DND-41 (cell line): Measurements from ENCODE around the gene CCR7.

Source experiments
- ATAC-seq: fragments of 200-7000 bp; cut with Tn5 transposase; 3 replicates; pipeline ENCODE4 v1.9.1; 2021; ENCODE audit warnings: low read depth; ENCODE audit not compliant: insufficient read depth
- DNase-seq: peaks from one replicate; pipeline ENCODE4 v3.0.0-alpha.2; 2020
- H2AFZ ChIP-seq: 2 replicates; pipeline ENCODE4 v1.6.0; 2012; ENCODE audit warnings: low read depth, low read length
- H3K27ac ChIP-seq: 2 replicates; pipeline ENCODE4 v1.5.1; 2012; ENCODE audit warnings: low read length, inconsistent platforms
- H3K27me3 ChIP-seq: fragments of 200-600 bp; sonication (generic); 2 replicates; pipeline ENCODE4 v1.6.0; 2012; ENCODE audit warnings: low read length, mild to moderate bottlenecking, inconsistent platforms; ENCODE audit not compliant: insufficient read depth, poor library complexity
- H3K36me3 ChIP-seq: 2 replicates; pipeline ENCODE4 v1.5.1; 2012; ENCODE audit warnings: low read length, inconsistent platforms; ENCODE audit not compliant: insufficient read depth
- H3K4me1 ChIP-seq: 2 replicates; pipeline ENCODE4 v1.5.1; 2012; ENCODE audit warnings: mild to moderate bottlenecking, low read length; ENCODE audit not compliant: insufficient read depth
- H3K4me2 ChIP-seq: 2 replicates; pipeline ENCODE4 v1.6.0; 2012; ENCODE audit warnings: mild to moderate bottlenecking, moderate library complexity, low read length, inconsistent platforms; ENCODE audit not compliant: insufficient read depth
- H3K4me3 ChIP-seq, 2 experiments: fragments of 200-600 bp in 1 of 2; shearing (Covaris generic) in 1 of 2; 2 replicates each; pipeline ENCODE4 v1.5.1; 2012 to 2016; ENCODE audit warnings: inconsistent platforms in 2 of 2, low read length in 2 of 2, mild to moderate bottlenecking in 2 of 2, low read depth in 1 of 2, moderate library complexity in 1 of 2
- H3K79me2 ChIP-seq: 2 replicates; pipeline ENCODE4 v1.6.0; 2012; ENCODE audit warnings: low read length, inconsistent platforms; ENCODE audit not compliant: insufficient read depth
- H3K9ac ChIP-seq: 2 replicates; pipeline ENCODE4 v1.6.0; 2012; ENCODE audit warnings: low read depth, mild to moderate bottlenecking, inconsistent platforms, low read length, moderate library complexity
- H3K9me3 ChIP-seq: 2 replicates; pipeline ENCODE4 v1.5.1; 2012; ENCODE audit warnings: low read length, moderate library complexity, mild to moderate bottlenecking, inconsistent platforms; ENCODE audit not compliant: insufficient read depth, severe bottlenecking
- H4K20me1 ChIP-seq: 2 replicates; pipeline ENCODE4 v1.6.0; 2012; ENCODE audit warnings: low read length; ENCODE audit not compliant: insufficient read depth
- CTCF ChIP-seq: IDR thresholded peaks from 2 replicates; pipeline ENCODE4 v1.5.1; 2012; ENCODE audit warnings: borderline replicate concordance, low read length, moderate library complexity, mild to moderate bottlenecking; ENCODE audit not compliant: poor library complexity, severe bottlenecking; ENCODE audit errors: extremely low read depth
- EZH2 ChIP-seq: IDR thresholded peaks from 3 replicates; pipeline ENCODE4 v1.6.1; 2012; ENCODE audit warnings: borderline replicate concordance, low read depth, mild to moderate bottlenecking, moderate library complexity, low read length, inconsistent platforms; ENCODE audit not compliant: severe bottlenecking

Gene CCR7

GRCh38 chr17:40564883-40565768 is at the start of gene CCR7:
TSS of gene CCR7 (minus strand) at chr17:40565472. CDS start at chr17:40565409, 63 bp downstream.
- ATAC-seq (peak; percentile 89), DNase-seq (peak; percentile 91)
- Histone ChIP-seq H2AFZ (0 out of 2 replicates have a peak within 1 kb of the TSS, but pooled peaks have one; percentile 15), H4K20me1 (no peaks in the 10 kb centered on the region), H3K9me3 (peaks cover 5% of the 10 kb centered on the region), H3K27me3 (no peaks in the 10 kb centered on the region), H3K4me2 (peak within 1 kb of the TSS; percentile 57), H3K9ac (peak within 1 kb of the TSS; percentile 35), H3K4me3 (peak within 1 kb of the TSS in 1 of 2 experiments; percentile 45; a peak in 2 of 4 replicates), H3K79me2 (no peaks in the 10 kb centered on the region), H3K27ac (peak within 1 kb of the TSS; percentile 67), H3K36me3 (no peaks in the 10 kb centered on the region), H3K4me1 (peaks cover 59% of the 10 kb centered on the region)
- no peak for TF ChIP-seq EZH2
- TF ChIP-seq CTCF, result peak; percentile 29

DNA sequence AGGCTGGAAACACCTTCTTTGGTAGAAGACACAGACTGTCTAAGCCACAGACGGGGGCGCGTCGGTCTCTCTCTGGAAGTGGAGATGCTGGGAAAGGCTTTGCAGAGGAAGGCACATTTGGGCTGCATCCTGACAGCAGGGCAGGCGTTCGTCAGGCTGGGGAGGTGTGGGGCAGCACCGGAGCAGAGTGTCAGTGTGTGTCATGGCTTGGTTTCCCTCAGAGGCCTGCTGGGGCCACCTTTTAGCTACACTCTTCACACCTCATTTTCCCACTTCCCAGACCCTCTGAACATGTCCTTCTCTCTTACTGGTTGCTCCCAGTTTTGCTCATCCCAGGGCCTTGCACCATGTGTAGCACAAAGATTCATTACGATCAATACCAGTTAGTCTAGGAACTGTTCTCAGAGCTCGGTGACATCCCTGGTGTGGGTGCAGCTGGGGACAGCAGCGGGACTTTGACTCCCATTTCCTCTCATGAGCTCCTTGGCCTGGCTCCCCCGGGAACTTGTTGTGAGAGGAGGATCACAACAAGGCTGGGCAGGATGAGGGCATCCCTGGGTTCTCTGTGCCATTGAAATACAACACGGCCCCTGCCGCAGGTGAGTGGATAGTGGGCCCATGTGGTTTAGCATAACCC is 49.3 kb upstream of the CCR7 start:
- ATAC-seq (no peak), DNase-seq (no peak)
- no peak overlapping the region for H3K27ac ChIP-seq
- no peaks in the 10 kb centered on the region for H4K20me1 ChIP-seq
- H3K27me3 ChIP-seq, result peaks cover 6% of the 10 kb centered on the region
- no peak overlapping the region for H3K4me2 ChIP-seq
- no peaks in the 10 kb centered on the region for H3K79me2 ChIP-seq
- no peaks in the 10 kb centered on the region for H3K36me3 ChIP-seq
- H2AFZ ChIP-seq, result no peak overlapping the region
- no peak for TF ChIP-seq EZH2
- no peak for TF ChIP-seq CTCF
- no peak overlapping the region for H3K4me3 ChIP-seq
- H3K9me3 ChIP-seq, result no peaks in the 10 kb centered on the region
- H3K4me1 ChIP-seq, result no peaks in the 10 kb centered on the region
- no peak overlapping the region for H3K9ac ChIP-seq

GRCh38 chr17:40613467-40614154 is 48.3 kb upstream of the CCR7 start:
- Histone ChIP-seq H3K27me3 (peaks cover 6% of the 10 kb centered on the region), H3K27ac (no peak overlapping the region), H4K20me1 (no peaks in the 10 kb centered on the region), H3K4me1 (no peaks in the 10 kb centered on the region), H2AFZ (no peak overlapping the region), H3K4me3 (no peak overlapping the region), H3K4me2 (no peak overlapping the region), H3K79me2 (no peaks in the 10 kb centered on the region), H3K36me3 (no peaks in the 10 kb centered on the region), H3K9ac (no peak overlapping the region), H3K9me3 (no peaks in the 10 kb centered on the region)
- DNase-seq (no peak), ATAC-seq (no peak)
- no peak for TF ChIP-seq EZH2
- no peak for TF ChIP-seq CTCF
